ENCODE results near the gene LMF1. TPM values are rescaled to one million over a fixed set of nuclear protein-coding genes. Genes with fewer than 3 reads are reported as not detected.
"Not testable (repeated sequence)": the region's sequence is repeated elsewhere in the genome, so short reads cannot be mapped to it uniquely, and the experiment has no call there.

The LMF1 gene
- total RNA-seq, 1 donor from 2014 or later, result 8.9 TPM

DNA sequence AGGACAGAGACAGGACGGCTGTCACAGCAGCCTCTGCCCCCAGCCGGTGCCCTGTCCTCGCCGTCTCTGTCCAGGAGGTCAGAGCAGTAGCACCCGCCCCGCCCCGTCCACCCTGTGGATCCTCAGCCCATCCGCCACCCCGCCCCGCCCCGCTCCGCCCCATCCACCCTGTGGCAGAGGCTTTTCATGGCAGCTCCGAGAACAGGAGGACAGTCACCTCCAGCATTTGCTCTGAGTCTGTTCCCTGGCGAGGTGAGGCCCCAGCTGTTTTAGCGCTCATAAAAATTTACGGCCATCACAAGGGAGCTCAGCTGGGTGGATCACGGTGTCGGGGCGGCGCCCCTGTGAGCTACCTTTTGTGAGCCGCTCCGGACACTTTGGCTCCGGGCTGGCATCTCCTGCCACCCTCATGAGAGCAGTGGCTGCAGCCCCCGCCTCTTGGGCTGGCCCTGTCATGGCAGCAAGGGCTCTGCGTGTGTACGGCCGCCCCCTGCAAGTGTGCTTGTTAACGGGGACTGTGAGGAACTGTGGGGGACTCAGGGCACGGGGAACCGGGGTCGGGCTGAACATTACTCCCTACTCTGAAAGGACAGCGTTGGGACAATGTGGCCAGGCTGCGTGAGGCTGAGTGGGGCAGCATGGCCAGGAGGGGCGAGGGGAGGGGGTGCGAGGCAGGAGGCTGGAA, 138.0 kb downstream of the LMF1 start:
- DNase-seq (ENCODE audit: low read depth in 2 of 2), result no peak

DNA sequence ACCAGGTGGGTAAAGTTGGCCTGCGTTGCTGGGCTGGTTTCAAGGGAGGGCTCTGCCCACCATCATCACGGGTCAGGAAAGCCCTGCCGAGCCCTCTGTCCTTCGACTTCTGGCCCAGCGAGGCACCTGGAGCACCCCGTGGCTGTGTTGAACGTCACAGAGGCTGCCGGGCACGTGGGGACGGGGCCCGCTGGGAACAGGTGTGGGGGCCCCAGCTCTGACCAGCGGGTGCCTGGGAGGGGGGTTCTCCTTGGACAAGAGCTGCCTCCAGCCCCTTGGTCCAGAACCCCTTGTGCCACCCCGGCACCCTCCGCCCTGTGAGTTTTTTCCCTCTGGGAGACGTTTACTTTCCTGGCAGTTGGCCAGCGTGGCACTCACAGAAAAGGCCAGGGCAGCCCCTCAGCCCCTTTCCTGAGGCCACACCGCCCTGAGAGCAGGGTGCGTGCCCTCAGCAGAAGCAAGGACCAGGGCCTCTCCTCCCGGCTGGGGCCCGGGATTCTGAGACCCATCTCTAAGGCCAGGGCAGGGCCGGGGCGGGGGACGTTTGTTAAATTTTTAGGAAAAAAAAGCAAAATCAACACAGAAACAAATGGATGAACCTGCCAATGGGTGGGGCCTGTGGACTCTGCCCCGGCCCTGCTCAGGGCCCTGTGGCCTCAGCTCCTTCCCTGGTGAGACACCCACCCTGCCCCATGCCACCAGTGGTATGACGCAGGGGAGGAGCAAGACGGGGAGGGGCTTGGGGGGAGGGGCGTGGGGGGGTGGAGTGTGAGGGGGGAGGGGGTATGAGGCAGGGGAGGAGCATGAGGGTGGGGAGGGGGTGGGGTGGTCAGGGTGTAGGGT, 139.0 kb downstream of the LMF1 start:
- no peak for DNase-seq (ENCODE audit: low read depth in 2 of 2)

DNA sequence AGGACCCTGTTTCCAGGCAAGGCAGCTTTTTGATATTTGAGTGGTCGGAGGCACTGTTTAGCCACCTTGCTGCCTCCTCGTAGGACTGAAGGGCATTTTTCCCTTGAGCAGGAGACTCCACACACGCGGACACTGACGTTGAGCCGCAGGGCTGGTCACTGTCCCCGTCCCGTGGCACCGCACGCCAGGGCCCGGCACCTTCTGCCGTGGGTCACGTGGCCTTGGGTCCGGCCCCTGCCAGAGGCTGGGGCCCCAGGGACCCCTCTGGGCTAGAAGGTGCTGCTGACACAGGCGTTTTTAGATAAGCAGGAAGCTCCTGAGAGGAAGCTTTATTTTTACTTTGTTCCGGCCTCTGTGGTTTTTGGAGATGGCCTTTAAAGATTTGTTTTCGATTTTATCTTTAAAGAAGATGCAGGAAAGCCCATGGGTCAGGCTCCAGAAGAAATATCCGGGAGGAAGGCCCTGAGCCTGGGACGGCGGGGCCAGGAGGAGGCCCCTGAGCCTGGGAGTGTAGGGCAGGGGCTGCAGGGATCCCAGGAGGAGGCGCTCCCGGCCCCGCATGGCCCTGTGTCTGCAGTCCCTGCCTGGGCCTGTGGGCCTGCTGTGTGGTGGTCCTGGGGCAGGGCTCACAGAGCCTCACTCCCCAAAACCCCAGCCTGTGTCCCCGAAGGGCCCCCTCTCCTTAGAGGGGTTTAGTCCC, 139.8 kb downstream of the LMF1 start:
- DNase-seq (ENCODE audit: low read depth in 2 of 2), result no peak

DNA sequence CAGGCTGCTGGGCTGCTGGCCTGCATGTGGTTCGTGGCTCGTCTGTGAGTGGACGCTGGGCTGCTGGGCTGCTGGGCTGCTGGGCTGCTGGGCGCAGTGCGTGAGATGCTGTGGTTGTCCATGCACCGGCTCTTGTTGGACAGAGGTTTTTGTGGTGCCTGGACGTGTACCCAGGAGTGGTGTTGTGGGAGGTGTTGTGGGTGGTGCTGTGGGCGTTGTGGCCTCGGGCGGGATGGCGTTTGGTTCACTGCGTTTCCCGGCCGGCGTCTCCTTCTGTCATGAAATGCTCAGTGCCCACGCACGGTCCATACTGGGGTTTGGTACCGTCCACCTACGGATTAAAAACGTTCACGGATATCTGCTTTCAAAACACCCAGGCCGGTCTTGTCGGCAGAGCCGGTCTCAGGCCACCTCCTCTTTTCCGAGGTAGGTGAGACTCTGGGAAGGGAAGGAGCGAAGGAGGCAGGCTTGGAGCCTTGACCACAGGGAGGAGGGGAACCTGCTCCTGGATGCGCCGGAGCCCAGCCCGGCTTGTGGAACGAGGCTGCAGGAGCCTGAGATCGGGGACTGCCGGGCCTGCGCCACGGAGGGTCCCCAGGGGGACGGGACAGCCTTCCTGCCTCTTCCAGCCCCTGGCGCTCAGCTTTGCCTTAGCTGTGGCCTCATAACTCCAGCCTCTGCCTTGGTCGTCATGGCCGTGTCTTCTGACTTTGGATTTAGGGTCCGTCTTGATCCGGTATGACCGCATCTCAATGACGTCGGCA, 140.5 kb downstream of the LMF1 start:
- no peak for DNase-seq (ENCODE audit: low read depth in 2 of 2)

DNA sequence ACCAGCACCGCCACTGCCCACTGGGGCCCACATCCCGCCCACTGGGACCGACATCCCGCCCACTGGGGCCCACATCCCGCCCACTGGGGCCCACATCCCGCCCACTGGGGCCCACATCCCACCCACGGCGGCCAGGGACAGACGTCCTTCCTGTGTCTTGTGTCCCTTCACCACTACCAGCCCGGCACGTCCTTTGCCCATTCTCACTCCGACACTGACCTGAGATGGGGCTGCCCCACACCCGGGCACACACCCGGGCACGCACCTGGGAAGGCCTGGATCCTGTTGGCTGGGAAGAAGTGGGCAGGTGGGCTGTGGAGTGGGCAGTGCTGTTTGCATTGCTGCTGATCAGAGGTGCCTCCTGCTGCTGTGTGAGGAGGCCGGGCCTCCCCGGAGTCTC, 141.9 kb downstream of the LMF1 start:
- no peak for DNase-seq (ENCODE audit: low read depth in 2 of 2)

DNA sequence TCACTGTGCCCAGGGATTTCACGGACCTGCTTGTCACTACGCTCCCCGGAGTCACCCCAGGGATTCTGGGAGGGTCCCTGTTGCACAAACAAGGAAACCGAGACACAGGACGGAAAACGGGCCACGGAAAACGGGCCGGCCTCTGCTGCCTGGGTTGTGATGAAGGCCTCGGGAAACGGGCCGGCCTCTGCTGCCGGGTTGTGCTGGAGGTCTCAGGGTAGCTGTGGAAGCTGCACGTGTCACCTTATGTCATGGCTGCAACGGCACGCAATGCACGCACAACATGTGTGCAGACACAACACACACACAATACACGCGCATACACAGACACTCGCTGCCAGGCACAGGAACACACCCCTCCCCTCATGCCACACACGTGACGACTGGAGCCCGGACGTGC, 143.3 kb downstream of the LMF1 start:
- DNase-seq (ENCODE audit: low read depth in 2 of 2), result no peak

DNA sequence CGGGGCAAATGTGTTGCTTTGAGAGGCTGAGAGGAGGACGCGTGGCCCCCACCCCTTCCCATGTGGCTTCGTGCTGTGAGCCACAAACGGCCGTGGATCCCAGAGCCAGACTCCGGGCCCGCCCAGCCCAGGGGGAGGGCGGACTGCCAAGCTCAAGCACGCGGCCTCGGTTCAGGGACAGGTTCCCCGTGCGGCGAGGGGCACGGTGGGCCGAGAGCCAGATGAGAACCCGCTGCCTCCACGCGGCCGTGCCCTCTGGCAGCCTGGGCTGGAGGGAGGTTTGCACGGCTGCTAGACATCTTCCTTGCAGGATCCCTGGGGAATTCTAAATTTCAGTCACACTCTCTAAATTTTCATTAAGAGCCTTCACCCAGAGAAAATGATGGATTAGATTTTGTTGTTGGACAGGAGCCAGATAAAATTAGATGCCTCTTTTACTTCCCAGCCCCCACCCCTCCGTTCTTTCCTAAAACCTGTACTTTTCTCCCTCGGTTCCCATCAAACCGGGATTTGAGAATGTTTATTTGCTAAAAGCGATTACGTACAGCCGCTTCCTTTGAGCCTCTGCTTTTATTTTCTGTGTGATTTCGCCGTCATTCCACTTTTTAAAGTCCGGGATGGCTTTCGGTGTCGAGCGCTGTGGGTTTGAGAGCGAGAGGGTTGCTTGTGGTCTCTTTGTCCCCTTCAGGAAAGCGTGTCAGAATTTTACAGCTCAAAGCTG, 145.3 kb downstream of the LMF1 start:
- no peak for DNase-seq (ENCODE audit: low read depth in 2 of 2)

DNA sequence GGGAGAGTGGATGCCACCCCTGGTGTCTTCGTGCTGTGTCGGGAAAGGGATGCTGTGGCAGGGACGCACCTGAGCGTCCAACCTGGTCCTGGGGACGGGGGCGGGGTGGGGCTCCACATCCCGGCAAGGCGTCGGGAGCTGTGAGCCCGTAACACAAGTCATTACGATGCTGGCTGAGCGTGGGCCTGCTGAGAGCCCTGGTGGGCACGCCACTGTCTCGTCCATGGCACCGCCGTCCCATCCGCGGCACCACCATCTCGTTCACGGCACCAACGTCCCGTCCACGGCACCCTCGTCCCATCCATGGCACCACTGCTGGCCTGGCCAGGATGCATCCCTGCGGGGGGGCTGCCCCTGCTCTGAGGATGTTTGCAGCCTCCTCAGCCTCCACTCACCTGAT, 146.2 kb downstream of the LMF1 start:
- no peak for DNase-seq (ENCODE audit: low read depth in 2 of 2)

DNA sequence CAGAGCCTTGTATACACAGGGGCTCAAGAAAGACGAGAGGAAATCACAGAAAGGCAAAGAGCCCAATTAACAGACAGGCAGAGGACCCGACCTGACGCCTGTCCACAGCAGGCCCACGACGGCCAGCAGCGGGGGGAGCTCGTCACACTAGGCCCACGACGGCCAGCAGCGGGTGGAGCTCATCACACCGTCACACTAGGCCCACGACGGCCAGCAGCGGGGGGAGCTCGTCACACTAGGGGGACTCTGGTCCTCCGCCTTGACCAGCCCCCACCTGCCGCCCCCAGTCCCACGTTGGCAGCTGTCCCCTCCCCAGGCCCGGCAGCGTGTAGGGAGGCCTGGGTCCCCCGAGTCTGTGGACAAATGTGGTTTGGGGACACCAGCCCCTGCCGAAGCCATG, 146.6 kb downstream of the LMF1 start:
- no peak for DNase-seq (ENCODE audit: low read depth in 2 of 2)

DNA sequence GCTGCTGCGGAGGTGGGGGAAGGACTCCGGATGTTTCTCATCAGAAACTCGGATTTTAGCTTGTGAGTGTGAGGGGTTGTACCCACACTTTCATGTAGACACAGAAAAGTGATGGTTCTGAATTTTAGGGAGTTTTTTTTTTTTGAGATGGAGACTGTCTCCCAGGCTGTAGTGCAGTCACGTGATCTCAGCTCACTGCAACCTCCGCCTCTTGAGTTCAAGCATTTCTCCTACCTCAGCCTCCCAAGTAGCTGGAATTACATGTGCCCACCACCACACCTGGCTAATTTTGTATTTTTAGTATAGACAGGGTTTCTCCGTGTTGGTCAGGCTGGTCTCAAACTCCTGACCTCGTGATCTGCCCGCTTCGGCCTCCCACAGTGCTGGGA, 147.9 kb downstream of the LMF1 start:
- no peak for DNase-seq (ENCODE audit: low read depth in 2 of 2)

DNA sequence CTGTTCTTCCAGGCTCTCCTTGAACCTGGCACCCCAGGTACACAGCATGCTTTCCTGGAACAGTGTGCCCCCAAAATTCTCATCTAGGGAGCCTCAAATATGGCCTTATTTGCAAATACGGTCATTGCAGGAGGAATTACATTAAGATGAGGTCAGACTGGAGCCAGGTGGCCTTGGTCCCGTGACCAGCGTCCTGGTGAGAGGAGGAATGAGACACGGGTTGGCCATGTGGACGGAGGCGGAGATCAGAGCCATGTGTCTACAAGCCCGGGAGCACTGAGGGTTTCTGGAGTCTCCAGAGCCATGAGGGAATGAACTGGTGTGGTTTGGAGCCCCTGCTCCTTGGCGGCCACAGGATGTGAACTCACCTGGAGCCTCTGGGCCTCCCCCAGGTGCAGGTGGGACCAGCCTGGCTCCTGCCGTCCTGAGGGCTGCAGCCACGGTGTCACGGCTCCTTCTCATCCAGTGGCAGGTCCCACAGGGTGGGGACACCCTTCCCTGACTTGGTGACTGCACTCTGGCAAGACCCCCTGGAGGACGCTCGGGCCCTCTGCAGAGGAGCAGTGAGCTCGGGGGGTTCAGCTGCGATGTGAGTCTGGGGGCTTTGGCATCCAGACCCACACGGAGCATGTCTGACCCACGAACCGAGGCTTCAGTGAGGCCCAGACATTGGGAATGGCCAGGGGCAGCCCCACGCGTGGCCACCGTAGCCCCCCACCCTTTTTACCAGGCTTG, 148.4 kb downstream of the LMF1 start:
- DNase-seq (ENCODE audit: low read depth in 2 of 2), result no peak

DNA sequence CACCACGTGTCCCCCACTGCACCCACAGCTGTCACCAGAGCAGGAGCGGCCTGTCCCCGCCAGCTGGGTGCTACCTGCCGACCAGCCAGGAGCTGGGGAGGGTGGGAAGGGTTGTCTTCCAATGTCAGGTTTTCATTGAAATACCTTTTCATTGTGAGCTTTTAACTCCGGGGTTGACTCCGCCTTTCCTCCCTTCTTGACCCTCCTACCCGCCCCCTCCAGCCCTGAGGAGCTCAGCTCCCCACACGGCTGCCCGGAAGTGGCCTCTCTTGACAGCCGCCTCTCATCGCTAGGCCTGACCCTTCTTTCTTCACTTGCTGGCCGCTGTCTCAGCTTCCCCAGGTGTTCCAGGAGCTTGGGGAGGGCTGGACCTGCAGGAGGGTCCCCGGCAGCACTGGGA, 149.0 kb downstream of the LMF1 start:
- DNase-seq (ENCODE audit: low read depth in 2 of 2), result no peak

DNA sequence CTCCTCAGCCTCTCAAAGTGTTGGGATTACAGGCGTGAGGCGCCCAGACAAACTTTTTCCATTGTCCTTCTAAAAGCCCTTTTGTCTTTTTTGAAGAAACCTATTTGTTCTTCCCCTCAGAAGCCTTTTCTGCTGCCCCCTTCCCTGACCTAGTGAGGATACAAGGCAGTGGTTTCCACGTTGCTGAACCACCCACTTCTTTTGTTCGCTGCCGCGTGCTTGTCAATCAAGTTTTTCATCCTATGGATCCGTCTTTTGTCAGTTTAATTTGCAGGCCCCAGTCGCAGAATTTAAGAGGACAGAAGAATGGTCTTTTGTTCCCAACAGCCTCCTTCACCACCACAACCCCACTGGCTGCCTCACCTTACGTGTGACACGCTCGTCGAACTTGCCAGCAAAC, 150.0 kb downstream of the LMF1 start:
- no peak for DNase-seq (ENCODE audit: low read depth in 2 of 2)

DNA sequence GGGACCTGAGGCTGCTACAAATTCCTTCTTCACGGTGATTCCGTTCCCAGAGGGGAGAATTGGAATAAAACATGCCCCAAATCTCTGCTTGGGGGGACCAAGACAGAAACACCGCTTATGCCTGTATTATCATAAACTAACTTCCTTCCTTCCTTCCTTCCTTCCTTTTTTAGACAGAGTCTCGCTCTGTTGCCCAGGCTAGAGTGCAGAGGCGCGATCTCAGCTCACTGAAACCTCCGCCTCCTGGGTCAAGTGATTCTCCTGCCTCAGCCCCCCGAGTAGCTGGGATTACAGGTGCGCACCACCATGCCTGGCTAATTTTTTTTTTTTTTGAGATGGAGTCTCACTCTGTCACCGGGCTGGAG, 150.8 kb downstream of the LMF1 start:
- not testable (repeated sequence) for DNase-seq (ENCODE audit: low read depth in 2 of 2)

DNA sequence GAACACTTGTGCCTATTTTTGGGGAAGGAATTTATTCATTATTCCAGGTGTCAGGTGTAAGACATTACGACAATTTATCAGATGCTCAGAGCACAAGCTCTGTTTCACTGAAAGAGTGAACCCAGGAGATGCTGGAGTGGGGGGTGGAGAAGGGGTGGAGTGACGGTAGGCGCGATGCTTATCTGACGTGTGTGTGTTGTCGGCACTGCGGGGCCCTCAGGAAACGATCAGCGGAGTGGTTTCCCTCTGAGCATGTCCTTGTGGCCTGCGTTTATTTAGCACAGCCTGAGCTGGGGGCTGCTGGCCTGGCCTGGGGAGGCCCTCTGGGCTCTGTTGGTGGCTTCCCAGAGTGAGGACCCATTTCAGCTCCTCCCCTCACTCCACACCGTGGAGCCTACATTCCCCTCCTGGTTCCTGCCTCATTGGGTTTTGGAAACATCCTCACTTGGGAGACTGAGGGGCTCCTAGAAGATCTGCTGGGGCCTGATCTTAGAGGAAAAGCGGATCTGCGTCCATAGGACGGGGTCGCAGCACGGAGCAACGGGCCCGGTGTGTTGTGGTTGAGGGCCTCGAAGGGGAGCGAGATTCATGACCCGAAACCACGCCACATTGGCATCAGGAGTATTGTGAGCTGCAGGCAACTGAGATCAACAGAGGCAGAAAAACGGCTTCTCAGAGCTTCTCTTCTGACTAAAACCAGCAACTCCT, 151.3 kb downstream of the LMF1 start:
- no peak for DNase-seq (ENCODE audit: low read depth in 2 of 2)

DNA sequence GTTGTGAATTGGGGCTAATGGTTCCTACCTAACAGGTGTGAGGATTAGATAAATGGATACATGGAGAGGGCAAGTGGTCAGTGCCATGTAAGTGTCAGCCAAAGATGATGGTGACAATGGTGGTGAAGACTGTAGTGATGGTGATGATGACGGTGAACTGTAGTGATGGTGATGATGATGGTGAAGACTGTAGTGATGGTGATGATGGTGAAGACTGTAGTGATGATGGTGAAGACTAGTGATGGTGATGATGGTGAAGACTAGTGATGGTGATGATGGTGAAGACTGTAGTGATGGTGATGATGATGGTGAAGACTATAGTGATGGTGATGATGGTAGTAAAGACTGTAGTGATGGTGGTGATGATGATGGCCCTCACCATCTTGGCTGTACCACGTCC, 152.2 kb downstream of the LMF1 start:
- DNase-seq (ENCODE audit: low read depth in 2 of 2), result no peak

DNA sequence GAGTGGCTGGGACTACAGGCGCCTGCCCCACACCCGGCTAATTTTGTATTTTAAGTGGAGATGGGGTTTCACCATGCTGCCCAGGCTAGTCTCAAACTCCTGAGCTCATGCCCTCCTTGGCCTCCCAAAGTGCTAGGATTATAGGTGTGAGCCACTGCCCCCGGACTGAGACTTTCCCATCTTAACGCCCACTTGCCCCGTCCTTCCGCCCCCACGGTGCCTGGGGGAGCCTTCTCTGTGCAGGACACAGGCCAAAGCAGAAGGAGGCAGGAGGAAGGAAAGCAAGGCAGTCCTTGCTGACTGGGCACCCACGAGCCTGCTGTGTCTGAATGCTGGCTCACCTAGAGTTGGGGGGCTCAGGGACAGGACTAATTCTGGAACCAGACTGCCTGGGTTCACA, 152.7 kb downstream of the LMF1 start:
- DNase-seq (ENCODE audit: low read depth in 2 of 2), result no peak

DNA sequence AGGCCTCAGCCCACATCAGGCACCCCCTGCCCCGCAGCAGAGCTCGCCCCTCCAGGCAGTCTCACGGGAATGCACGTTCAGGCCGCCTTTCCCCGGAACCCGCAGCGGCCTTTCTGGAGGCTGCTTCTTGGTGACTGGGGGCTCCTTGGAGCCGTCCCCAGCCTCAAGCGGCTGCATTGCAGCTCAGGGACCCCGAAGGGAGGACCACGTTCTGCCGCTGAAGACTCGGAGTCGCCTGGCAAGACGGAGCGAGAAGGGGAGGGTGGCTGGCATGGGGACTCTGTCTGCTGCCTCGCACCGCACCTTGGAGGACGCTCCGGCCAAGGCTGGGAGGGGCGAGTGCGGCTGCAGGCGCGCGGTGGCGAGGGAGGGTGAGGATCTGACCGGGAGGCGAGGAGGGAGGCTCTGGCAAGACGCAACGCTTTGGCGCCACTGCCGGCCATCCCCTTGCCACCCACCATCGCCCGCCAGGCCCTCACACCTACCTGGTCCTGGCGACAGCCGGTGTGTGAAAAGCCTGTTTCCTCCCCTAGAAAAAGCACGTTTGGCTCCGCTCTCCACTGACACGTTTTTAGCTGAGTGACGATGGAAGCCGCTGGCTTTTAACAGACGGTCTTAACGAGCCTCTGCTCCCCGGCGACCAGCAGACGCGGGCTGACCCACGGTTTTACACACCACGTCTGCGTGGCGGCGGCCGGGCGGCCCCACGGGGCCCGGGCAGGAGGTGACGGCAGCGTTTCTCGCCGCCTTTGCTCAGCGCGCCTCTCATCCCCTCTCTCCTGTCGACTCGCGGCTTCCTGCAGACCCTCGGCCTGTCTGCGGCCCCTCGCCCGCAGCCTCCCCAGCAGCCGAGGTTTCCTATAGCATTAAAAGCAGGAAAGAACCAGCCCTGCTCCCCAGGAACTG, 153.5 kb downstream of the LMF1 start:
- no peak for DNase-seq (ENCODE audit: low read depth in 2 of 2)

DNA sequence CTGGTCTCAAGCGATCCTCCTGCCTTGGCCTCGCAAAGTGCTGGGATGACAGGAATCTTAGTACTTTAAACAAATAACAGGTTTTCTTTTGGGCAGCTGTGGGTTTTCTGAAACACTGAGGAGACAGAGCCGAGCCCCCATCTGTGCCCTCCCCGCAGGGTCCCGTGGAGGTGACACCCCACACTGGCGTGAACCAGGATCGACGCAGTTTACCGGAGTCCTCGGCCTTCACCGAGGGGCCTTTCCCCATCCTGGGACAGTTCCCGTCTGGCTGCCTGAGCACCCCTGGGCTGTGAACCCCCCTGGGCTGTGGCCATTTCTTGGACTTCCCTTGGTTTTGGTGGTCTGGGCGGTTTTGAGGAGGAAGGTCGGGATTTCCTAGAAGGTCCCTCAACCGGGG, 154.9 kb downstream of the LMF1 start:
- no peak for DNase-seq (ENCODE audit: low read depth in 2 of 2)
